Ishikawa (cell line): ENCODE measurements around the gene CACNA1C.

Source experiments
- CEBPB ChIP-seq: IDR thresholded peaks from 2 replicates; pipeline ENCODE4 v1.6.1; 2012
- CREB1 ChIP-seq: IDR thresholded peaks from 2 replicates; pipeline ENCODE4 v1.6.1; 2012; ENCODE audit warnings: low read depth
- EGR1 ChIP-seq: IDR thresholded peaks from 2 replicates; pipeline ENCODE4 v1.6.1; 2012
- EP300 ChIP-seq: IDR thresholded peaks from 2 replicates; pipeline ENCODE4 v1.6.1; 2012; ENCODE audit warnings: borderline replicate concordance
- FOXM1 ChIP-seq: IDR thresholded peaks from 2 replicates; pipeline ENCODE4 v1.6.1; 2012; ENCODE audit warnings: low read depth, borderline replicate concordance
- MAX ChIP-seq: IDR thresholded peaks from 2 replicates; pipeline ENCODE4 v1.6.1; 2012
- NFIC ChIP-seq: IDR thresholded peaks from 2 replicates; pipeline ENCODE4 v1.6.1; 2012
- RAD21 ChIP-seq: IDR thresholded peaks from 2 replicates; pipeline ENCODE4 v1.6.1; 2012; ENCODE audit warnings: low read depth
- REST ChIP-seq: IDR thresholded peaks from 2 replicates; pipeline ENCODE4 v1.6.1; 2012; ENCODE audit warnings: low read depth, mild to moderate bottlenecking
- TAF1 ChIP-seq: IDR thresholded peaks from 2 replicates; pipeline ENCODE4 v1.6.1; 2012; ENCODE audit warnings: low read depth, mild to moderate bottlenecking
- TCF12 ChIP-seq: IDR thresholded peaks from 2 replicates; pipeline ENCODE4 v1.6.1; 2012; ENCODE audit warnings: low read depth
- TEAD4 ChIP-seq: IDR thresholded peaks from 2 replicates; pipeline ENCODE4 v1.6.1; 2012
- YY1 ChIP-seq: IDR thresholded peaks from 2 replicates; pipeline ENCODE4 v1.6.1; 2012; ENCODE audit warnings: low read depth

GRCh38 chr12:2248901-2249381 is 196.2 kb downstream of the CACNA1C start:
- TF ChIP-seq MAX: no peak
- TF ChIP-seq FOXM1: no peak
- TF ChIP-seq EP300: no peak
- TF ChIP-seq NFIC: no peak
- no peak for TF ChIP-seq YY1
- TF ChIP-seq TAF1: no peak
- TF ChIP-seq TCF12: no peak
- no peak for TF ChIP-seq RAD21
- no peak for TF ChIP-seq CEBPB
- no peak for TF ChIP-seq TEAD4
- no peak for TF ChIP-seq REST
- TF ChIP-seq CREB1: no peak
- TF ChIP-seq EGR1: no peak
